Liver (tissue), 9 donors: ENCODE data around the gene TBC1D7. TPM values are rescaled to one million over a fixed set of nuclear protein-coding genes. Genes with fewer than 3 reads are reported as not detected.

Source experiments
- DNase-seq: peaks from one replicate; pipeline ENCODE4 v3.0.0-alpha.2; 2017; ENCODE audit warnings: low spot score
- H3K27ac ChIP-seq, 2 donors: one replicate each; pipeline ENCODE4 v1.7.0; 2013; ENCODE audit warnings: inconsistent platforms in 2 of 2, low read length in 2 of 2, control low read depth in 1 of 2, low read depth in 1 of 2, mild to moderate bottlenecking in 1 of 2
- H3K27me3 ChIP-seq, 4 donors: one replicate each; pipeline versions ENCODE4 v1.6.1 to v1.7.0; 2013; ENCODE audit warnings: low read length in 3 of 4, inconsistent platforms in 1 of 4, mild to moderate bottlenecking in 1 of 4, moderate library complexity in 1 of 4; ENCODE audit not compliant: control insufficient read depth in 4 of 4, insufficient read depth in 4 of 4
- H3K36me3 ChIP-seq, 4 donors: one replicate each; pipeline versions ENCODE4 v1.6.1 to v1.7.0; 2013; ENCODE audit warnings: low read length in 3 of 4, mild to moderate bottlenecking in 3 of 4, low read depth in 1 of 4, moderate library complexity in 1 of 4; ENCODE audit not compliant: control insufficient read depth in 4 of 4, insufficient read depth in 3 of 4
- H3K4me1 ChIP-seq, 4 donors: one replicate each; pipeline versions ENCODE4 v1.6.1 to v1.7.0; 2013; ENCODE audit warnings: low read length in 3 of 4, mild to moderate bottlenecking in 3 of 4, moderate library complexity in 1 of 4; ENCODE audit not compliant: control insufficient read depth in 4 of 4, insufficient read depth in 4 of 4
- H3K4me3 ChIP-seq, 3 donors: one replicate each; pipeline versions ENCODE4 v1.6.1 to v1.7.0; 2013; ENCODE audit warnings: low read length in 3 of 3, control low read depth in 1 of 3, low read depth in 1 of 3, mild to moderate bottlenecking in 1 of 3
- H3K9ac ChIP-seq, 2 donors: one replicate each; pipeline ENCODE4 v1.7.0; 2013; ENCODE audit warnings: low read length in 2 of 2, mild to moderate bottlenecking in 2 of 2, moderate library complexity in 2 of 2, control low read depth in 1 of 2, low read depth in 1 of 2
- H3K9me3 ChIP-seq, 4 donors: one replicate each; pipeline versions ENCODE4 v1.6.1 to v1.7.0; 2013; ENCODE audit warnings: low read length in 3 of 4; ENCODE audit not compliant: control insufficient read depth in 4 of 4
- ATF3 ChIP-seq: IDR thresholded peaks from 2 replicates; pipeline ENCODE4 v1.6.1; 2016; ENCODE audit warnings: antibody characterized with exemption
- CTCF ChIP-seq: fragments of 150-350 bp; IDR thresholded peaks from 2 replicates; pipeline ENCODE4 v1.5.1; 2017; ENCODE audit warnings: improper control_type of control experiment, low read depth, low read length; ENCODE audit not compliant: missing input control
- EGR1 ChIP-seq, 2 donors: IDR thresholded peaks; 2 replicates each; pipeline ENCODE4 v1.6.1; 2016 to 2018; ENCODE audit warnings: antibody characterized with exemption in 2 of 2, low read depth in 2 of 2
- FOXA1 ChIP-seq: IDR thresholded peaks from 2 replicates; pipeline ENCODE4 v1.6.1; 2016; ENCODE audit warnings: antibody characterized with exemption
- FOXA2 ChIP-seq: IDR thresholded peaks from 2 replicates; pipeline ENCODE4 v1.6.1; 2016; ENCODE audit warnings: antibody characterized with exemption
- GABPA ChIP-seq, 2 donors: IDR thresholded peaks in 1 of 2; conservative IDR thresholded peaks in 1 of 2; 2 replicates each; pipeline ENCODE4 v1.6.1; 2016; ENCODE audit warnings: antibody characterized with exemption in 2 of 2, mild to moderate bottlenecking in 1 of 2, moderate library complexity in 1 of 2
- HNF4A ChIP-seq, 2 donors: conservative IDR thresholded peaks; 2 replicates each; pipeline ENCODE4 v1.6.1; 2016; ENCODE audit warnings: antibody characterized with exemption in 2 of 2, mild to moderate bottlenecking in 2 of 2
- HNF4G ChIP-seq: IDR thresholded peaks from 2 replicates; pipeline ENCODE4 v1.6.1; 2016; ENCODE audit warnings: antibody characterized with exemption
- JUND ChIP-seq, 2 donors: IDR thresholded peaks; 2 replicates each; pipeline ENCODE4 v1.6.1; 2016; ENCODE audit warnings: antibody characterized with exemption in 2 of 2
- MAX ChIP-seq: IDR thresholded peaks from 2 replicates; pipeline ENCODE4 v1.6.1; 2016; ENCODE audit warnings: antibody characterized with exemption
- RAD21 ChIP-seq, 2 donors: IDR thresholded peaks; 2 replicates each; pipeline ENCODE4 v1.6.1; 2016; ENCODE audit warnings: antibody characterized with exemption in 2 of 2, mild to moderate bottlenecking in 2 of 2
- RXRA ChIP-seq, 2 donors: IDR thresholded peaks; 2 replicates each; pipeline ENCODE4 v1.6.1; 2017 to 2018; ENCODE audit warnings: antibody characterized with exemption in 2 of 2, mild to moderate bottlenecking in 1 of 2
- SP1 ChIP-seq: IDR thresholded peaks from 2 replicates; pipeline ENCODE4 v1.6.1; 2018; ENCODE audit warnings: antibody characterized with exemption, mild to moderate bottlenecking
- TAF1 ChIP-seq: conservative IDR thresholded peaks from 2 replicates; pipeline ENCODE4 v1.6.1; 2016; ENCODE audit warnings: antibody characterized with exemption, mild to moderate bottlenecking
- YY1 ChIP-seq: IDR thresholded peaks from 2 replicates; pipeline ENCODE4 v1.6.1; 2016; ENCODE audit warnings: antibody characterized with exemption, mild to moderate bottlenecking
- ZBTB33 ChIP-seq: IDR thresholded peaks from 2 replicates; pipeline ENCODE4 v1.6.1; 2016; ENCODE audit warnings: antibody characterized with exemption
- WGBS: extraction: QIAGEN DNeasy Blood & Tissue Kit; methylation state at CpG from one replicate; pipeline ENCODE4 v1.1.7; 2013; 5-methylcytosine and 5-hydroxymethylcytosine counted together
- polyA plus RNA-seq, 2 donors: library from polyadenylated mRNA; stranded (reverse) in 1 of 2; unstranded in 1 of 2; fragments of 200-250 nt in 1 of 2; fragments of >200 nt in 1 of 2; fragmentation: Nextera tagmentation in 1 of 2; extraction: Ambion mirVana in 1 of 2; gene quantifications; one replicate each; pipeline versions ENCODE4 v1.2.1 to v1.2.3, GENCODE V29; 2013 to 2015
- total RNA-seq, 2 donors: library from RNA; depleted of rRNA; stranded (reverse); fragments of >200 nt; gene quantifications; one replicate each; pipeline ENCODE4 v1.2.3, GENCODE V29; 2014
- donor health status: healthy.
- donor health status: healthy.
- donor health status: healthy.
- donor health status: healthy.
- donor health status: healthy.

TBC1D7 gene
- total and polyA plus RNA-seq, 4 donors: 9.6 to 18.8 (median 10.6) TPM

- Histone ChIP-seq H3K27me3 (no peaks in the 10 kb centered on the region), H3K4me1 (peaks cover 2 to 7% (median 4%) of the 10 kb centered on the region in 4 donors), H3K36me3 (peaks cover 2 to 4% (median 3%) of the 10 kb centered on the region in 4 donors), H3K9ac (no peak overlapping the region), H3K9me3 (peaks cover 0 to 11% (median 4%) of the 10 kb centered on the region in 4 donors), H3K27ac (no peak overlapping the region), H3K4me3 (no peak overlapping the region)
- 87% methylated on average over 13 of the region's 13 CpGs for WGBS
- no peak for DNase-seq
- TF ChIP-seq ZBTB33 (no peak), ATF3 (no peak), FOXA2 (no peak), YY1 (no peak), HNF4G (no peak), TAF1 (no peak), RXRA (IDR thresholded peaks at IDR 0.05) (no peak), CTCF (no peak)
Observed at GRCh38 chr6:13288969-13289391, 39.4 kb downstream of the TBC1D7 start.

DNA sequence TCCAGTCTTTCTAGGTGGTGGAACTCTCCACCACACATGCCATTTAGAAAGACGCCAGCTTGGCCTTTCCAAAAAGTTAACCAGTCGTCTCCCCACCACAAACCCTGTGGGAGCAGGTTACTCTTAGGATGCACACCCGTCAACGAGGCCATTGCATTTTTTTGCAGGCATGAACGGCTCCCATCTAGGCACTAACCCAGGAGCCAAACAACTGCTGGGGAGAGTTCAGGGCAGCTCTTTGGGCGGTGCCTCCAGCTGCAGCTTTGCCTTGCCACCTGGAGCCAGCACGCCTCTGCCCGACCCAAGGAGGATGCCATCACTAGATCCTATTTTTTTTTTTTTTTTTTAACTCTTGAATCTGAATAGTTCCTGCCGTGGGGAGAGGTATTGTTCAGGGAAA is 39.9 kb downstream of the TBC1D7 start:
- 99% methylated on average over 9 of the region's 9 CpGs for whole genome bisulfite sequencing
- Histone ChIP-seq H3K4me3 (no peak overlapping the region), H3K9ac (no peak overlapping the region), H3K4me1 (peaks cover 2 to 7% (median 4%) of the 10 kb centered on the region in 4 donors), H3K27ac (no peak overlapping the region), H3K36me3 (peaks cover 0 to 4% (median 1%) of the 10 kb centered on the region in 4 donors), H3K9me3 (peaks cover 0 to 11% (median 4%) of the 10 kb centered on the region in 4 donors), H3K27me3 (no peaks in the 10 kb centered on the region)
- no peak for DNase-seq
- no peak for TF ChIP-seq YY1
- no peak for TF ChIP-seq HNF4G
- no peak for TF ChIP-seq EGR1 (IDR thresholded peaks at IDR 0.05; ENCODE audit: low read depth in 2 of 2)
- no peak for TF ChIP-seq GABPA (IDR thresholded peaks at IDR 0.05 in 1 of 2, conservative IDR thresholded peaks at IDR 0.05 in 1 of 2)
- no peak for TF ChIP-seq FOXA1
- no peak for TF ChIP-seq TAF1
- TF ChIP-seq RAD21 (IDR thresholded peaks at IDR 0.05): no peak
- TF ChIP-seq ZBTB33: no peak
- no peak for TF ChIP-seq HNF4A (conservative IDR thresholded peaks at IDR 0.05)
- no peak for TF ChIP-seq CTCF
- TF ChIP-seq JUND (IDR thresholded peaks at IDR 0.05): no peak
- TF ChIP-seq MAX: no peak
- no peak for TF ChIP-seq SP1
- no peak for TF ChIP-seq RXRA (IDR thresholded peaks at IDR 0.05)
